K562 (cell line): Measurements from ENCODE around the gene NUDT9. TPM values are rescaled to one million over a fixed set of nuclear protein-coding genes. Genes with fewer than 3 reads are reported as not detected.

Experiments
- ADNP ChIP-seq: fragments of 200-800 bp; sonication (Bioruptor generic); IDR thresholded peaks from 2 replicates; pipeline ENCODE4 v1.6.1; 2016; ENCODE audit warnings: missing genetic modification characterization, missing compliant biosample characterization
- BCOR ChIP-seq: fragments of 450-650 bp; IDR thresholded peaks from 2 replicates; pipeline ENCODE4 v1.6.1; 2016
- BRD9 ChIP-seq: fragments of 450-650 bp; IDR thresholded peaks from 2 replicates; pipeline ENCODE4 v1.6.1; 2018; ENCODE audit warnings: low read depth; ENCODE audit not compliant: partially characterized antibody
- CXXC5 ChIP-seq: fragments of 250-450 bp; sonication (Bioruptor Pico); IDR thresholded peaks from 2 replicates; pipeline ENCODE4 v1.8.0; 2022; ENCODE audit warnings: inconsistent platforms, mild to moderate bottlenecking, moderate library complexity
- DPF2 ChIP-seq: fragments of 450-650 bp; IDR thresholded peaks from 2 replicates; pipeline ENCODE4 v1.6.1; 2016
- NFRKB ChIP-seq: fragments of 450-650 bp; IDR thresholded peaks from 2 replicates; pipeline ENCODE4 v1.6.1; 2016; ENCODE audit warnings: low read depth
- PHF8 ChIP-seq: fragments of 200-600 bp; sonication (generic); IDR thresholded peaks from 2 replicates; pipeline ENCODE4 v1.6.1; 2012; ENCODE audit warnings: mixed run types, mild to moderate bottlenecking, inconsistent platforms, low read length, moderate library complexity, borderline replicate concordance
- POLR2A ChIP-seq: fragments of 450-650 bp; conservative IDR thresholded peaks from 2 replicates; pipeline ENCODE4 v1.6.1; 2016
- POLR2B ChIP-seq: fragments of 450-650 bp; IDR thresholded peaks from 2 replicates; pipeline ENCODE4 v1.6.1; 2018; ENCODE audit warnings: low read depth; ENCODE audit not compliant: partially characterized antibody
- POLR2G ChIP-seq: fragments of 200-400 bp; formaldehyde crosslinking; IDR thresholded peaks from 2 replicates; pipeline ENCODE4 v1.6.1; 2017; ENCODE audit warnings: low read depth, mild to moderate bottlenecking, antibody characterized with exemption, low read length, moderate library complexity
- SMARCA4 ChIP-seq: fragments of 450-650 bp; IDR thresholded peaks from 2 replicates; pipeline ENCODE4 v1.6.1; 2016
- SMARCA5 ChIP-seq: fragments of 450-650 bp; IDR thresholded peaks from 2 replicates; pipeline ENCODE4 v1.6.1; 2016
- TAF7 ChIP-seq: fragments of 450-650 bp; IDR thresholded peaks from 2 replicates; pipeline ENCODE4 v1.6.1; 2016; ENCODE audit warnings: missing genetic modification characterization, missing compliant biosample characterization
- TAF9B ChIP-seq: fragments of 450-650 bp; IDR thresholded peaks from 2 replicates; pipeline ENCODE4 v1.6.1; 2018; ENCODE audit warnings: mild to moderate bottlenecking; ENCODE audit not compliant: partially characterized antibody
- TBP ChIP-seq: optimal IDR thresholded peaks from 2 replicates; pipeline ENCODE3; 2011; ENCODE audit warnings: low read depth, low read length, improper control_type of control experiment
- ZNF12 ChIP-seq: sonication (generic); formaldehyde crosslinking; IDR thresholded peaks from 2 replicates; pipeline ENCODE4 v1.4.0; 2020; ENCODE audit warnings: mild to moderate bottlenecking, missing genetic modification reagents
- polyA plus RNA-seq, 8 experiments: library from polyadenylated mRNA; depleted of rRNA in 4 of 8; stranded (reverse) in 5 of 8; unstranded in 3 of 8; fragments of >200 nt; fragmentation: Nextera tagmentation in 2 of 8; fragmentation: Illumina TruSeq in 1 of 8; extraction: Ambion mirVana in 2 of 8; extraction: Trizol in 1 of 8; gene quantifications; 2 replicates each; pipeline versions ENCODE4 v1.2.1 to v1.2.3, GENCODE V29; 2011 to 2014; ENCODE audit warnings: inconsistent platforms in 1 of 8, missing spikeins in 1 of 8
- total RNA-seq, 7 experiments: library from RNA; depleted of rRNA in 6 of 7; stranded (reverse); fragments of >200 nt in 6 of 7; fragmentation: Illumina TruSeq in 2 of 7; extraction: Trizol in 2 of 7; gene quantifications; 2 replicates each; pipeline versions ENCODE4 v1.2.1 to v1.2.3, GENCODE V29; 2011 to 2021; ENCODE audit warnings: low replicate concordance in 1 of 7
- TF ChIP-seq, protein P1 (sequence below): fragments of 450-650 bp; IDR thresholded peaks from 2 replicates; pipeline ENCODE4 v1.7.1; 2018; ENCODE audit warnings: mild to moderate bottlenecking, low read depth; ENCODE audit not compliant: partially characterized antibody
- TF ChIP-seq, protein P2 (sequence below), 2 experiments: fragments of 450-650 bp; IDR thresholded peaks; 2 replicates each; pipeline ENCODE4 v1.6.1; 2018; ENCODE audit warnings: mild to moderate bottlenecking in 2 of 2, low read depth in 1 of 2; ENCODE audit not compliant: partially characterized antibody in 2 of 2
- TF ChIP-seq, protein P3 (sequence below): sonication (generic); formaldehyde crosslinking; IDR thresholded peaks from 2 replicates; pipeline ENCODE4 v1.8.0; 2022; ENCODE audit warnings: mild to moderate bottlenecking, missing genetic modification reagents

NUDT9 gene
- total and polyA plus RNA-seq, 9 of the 15 experiments (the other 6 are each of a cell fraction or from before 2014, with no cell fraction given) = 8.5 to 20.8 (median 18.0) TPM

DNA sequence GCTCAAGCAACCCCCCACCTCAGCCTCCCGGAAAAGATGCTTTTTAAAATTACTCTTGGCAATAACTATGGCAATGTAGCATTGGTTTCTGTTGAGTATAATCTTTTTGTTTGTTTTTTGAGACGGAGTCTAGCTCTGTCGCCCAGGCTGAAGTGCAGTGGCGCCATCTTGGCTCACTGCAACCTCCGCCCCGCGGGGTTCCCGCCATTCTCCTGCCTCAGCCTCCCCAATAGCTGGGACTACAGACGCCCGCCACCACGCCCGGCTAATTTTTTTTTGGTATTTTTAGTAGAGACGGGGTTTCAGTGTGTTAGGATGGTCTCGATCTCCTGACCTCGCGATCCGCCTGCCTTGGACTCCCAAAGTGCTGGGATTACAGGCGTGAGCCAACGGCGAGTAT lies 32.3 kb upstream of the NUDT9 start (continued):
- TF ChIP-seq, protein P1, sequence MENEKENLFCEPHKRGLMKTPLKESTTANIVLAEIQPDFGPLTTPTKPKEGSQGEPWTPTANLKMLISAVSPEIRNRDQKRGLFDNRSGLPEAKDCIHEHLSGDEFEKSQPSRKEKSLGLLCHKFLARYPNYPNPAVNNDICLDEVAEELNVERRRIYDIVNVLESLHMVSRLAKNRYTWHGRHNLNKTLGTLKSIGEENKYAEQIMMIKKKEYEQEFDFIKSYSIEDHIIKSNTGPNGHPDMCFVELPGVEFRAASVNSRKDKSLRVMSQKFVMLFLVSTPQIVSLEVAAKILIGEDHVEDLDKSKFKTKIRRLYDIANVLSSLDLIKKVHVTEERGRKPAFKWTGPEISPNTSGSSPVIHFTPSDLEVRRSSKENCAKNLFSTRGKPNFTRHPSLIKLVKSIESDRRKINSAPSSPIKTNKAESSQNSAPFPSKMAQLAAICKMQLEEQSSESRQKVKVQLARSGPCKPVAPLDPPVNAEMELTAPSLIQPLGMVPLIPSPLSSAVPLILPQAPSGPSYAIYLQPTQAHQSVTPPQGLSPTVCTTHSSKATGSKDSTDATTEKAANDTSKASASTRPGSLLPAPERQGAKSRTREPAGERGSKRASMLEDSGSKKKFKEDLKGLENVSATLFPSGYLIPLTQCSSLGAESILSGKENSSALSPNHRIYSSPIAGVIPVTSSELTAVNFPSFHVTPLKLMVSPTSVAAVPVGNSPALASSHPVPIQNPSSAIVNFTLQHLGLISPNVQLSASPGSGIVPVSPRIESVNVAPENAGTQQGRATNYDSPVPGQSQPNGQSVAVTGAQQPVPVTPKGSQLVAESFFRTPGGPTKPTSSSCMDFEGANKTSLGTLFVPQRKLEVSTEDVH = peak; percentile 80
- TF ChIP-seq CXXC5 (CRISPR knock-in tag) (0 out of 2 replicates have a peak, but pooled peaks have one; percentile 19), PHF8 (peak; percentile 33; the same call in 1 of the 2 replicates), SMARCA5 (0 out of 2 replicates have a peak, but pooled peaks have one; percentile 57), SMARCA4 (peak; percentile 47; the same call in 1 of the 2 replicates), POLR2A (peak; percentile 70), ZNF12 (CRISPR knock-in tag) (0 out of 2 replicates have a peak, but pooled peaks have one; percentile 36), TAF7 (tag) (peak; percentile 91), POLR2G (peak; percentile 70), BRD9 (peak; percentile 70), POLR2B (peak; percentile 32), ADNP (tag) (peak; percentile 75; the same call in 1 of the 2 replicates), TBP (peak; percentile 43), BCOR (peak; percentile 69), TAF9B (peak; percentile 77), DPF2 (0 out of 2 replicates have a peak, but pooled peaks have one; percentile 11), NFRKB (peak; percentile 91)
- TF ChIP-seq, protein P2, sequence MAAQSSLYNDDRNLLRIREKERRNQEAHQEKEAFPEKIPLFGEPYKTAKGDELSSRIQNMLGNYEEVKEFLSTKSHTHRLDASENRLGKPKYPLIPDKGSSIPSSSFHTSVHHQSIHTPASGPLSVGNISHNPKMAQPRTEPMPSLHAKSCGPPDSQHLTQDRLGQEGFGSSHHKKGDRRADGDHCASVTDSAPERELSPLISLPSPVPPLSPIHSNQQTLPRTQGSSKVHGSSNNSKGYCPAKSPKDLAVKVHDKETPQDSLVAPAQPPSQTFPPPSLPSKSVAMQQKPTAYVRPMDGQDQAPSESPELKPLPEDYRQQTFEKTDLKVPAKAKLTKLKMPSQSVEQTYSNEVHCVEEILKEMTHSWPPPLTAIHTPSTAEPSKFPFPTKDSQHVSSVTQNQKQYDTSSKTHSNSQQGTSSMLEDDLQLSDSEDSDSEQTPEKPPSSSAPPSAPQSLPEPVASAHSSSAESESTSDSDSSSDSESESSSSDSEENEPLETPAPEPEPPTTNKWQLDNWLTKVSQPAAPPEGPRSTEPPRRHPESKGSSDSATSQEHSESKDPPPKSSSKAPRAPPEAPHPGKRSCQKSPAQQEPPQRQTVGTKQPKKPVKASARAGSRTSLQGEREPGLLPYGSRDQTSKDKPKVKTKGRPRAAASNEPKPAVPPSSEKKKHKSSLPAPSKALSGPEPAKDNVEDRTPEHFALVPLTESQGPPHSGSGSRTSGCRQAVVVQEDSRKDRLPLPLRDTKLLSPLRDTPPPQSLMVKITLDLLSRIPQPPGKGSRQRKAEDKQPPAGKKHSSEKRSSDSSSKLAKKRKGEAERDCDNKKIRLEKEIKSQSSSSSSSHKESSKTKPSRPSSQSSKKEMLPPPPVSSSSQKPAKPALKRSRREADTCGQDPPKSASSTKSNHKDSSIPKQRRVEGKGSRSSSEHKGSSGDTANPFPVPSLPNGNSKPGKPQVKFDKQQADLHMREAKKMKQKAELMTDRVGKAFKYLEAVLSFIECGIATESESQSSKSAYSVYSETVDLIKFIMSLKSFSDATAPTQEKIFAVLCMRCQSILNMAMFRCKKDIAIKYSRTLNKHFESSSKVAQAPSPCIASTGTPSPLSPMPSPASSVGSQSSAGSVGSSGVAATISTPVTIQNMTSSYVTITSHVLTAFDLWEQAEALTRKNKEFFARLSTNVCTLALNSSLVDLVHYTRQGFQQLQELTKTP (IDR thresholded peaks at IDR 0.05; ENCODE audit: low read depth in 1 of 2, partially characterized antibody in 2 of 2) = peak; percentile 20 to 24
- TF ChIP-seq, protein P3, sequence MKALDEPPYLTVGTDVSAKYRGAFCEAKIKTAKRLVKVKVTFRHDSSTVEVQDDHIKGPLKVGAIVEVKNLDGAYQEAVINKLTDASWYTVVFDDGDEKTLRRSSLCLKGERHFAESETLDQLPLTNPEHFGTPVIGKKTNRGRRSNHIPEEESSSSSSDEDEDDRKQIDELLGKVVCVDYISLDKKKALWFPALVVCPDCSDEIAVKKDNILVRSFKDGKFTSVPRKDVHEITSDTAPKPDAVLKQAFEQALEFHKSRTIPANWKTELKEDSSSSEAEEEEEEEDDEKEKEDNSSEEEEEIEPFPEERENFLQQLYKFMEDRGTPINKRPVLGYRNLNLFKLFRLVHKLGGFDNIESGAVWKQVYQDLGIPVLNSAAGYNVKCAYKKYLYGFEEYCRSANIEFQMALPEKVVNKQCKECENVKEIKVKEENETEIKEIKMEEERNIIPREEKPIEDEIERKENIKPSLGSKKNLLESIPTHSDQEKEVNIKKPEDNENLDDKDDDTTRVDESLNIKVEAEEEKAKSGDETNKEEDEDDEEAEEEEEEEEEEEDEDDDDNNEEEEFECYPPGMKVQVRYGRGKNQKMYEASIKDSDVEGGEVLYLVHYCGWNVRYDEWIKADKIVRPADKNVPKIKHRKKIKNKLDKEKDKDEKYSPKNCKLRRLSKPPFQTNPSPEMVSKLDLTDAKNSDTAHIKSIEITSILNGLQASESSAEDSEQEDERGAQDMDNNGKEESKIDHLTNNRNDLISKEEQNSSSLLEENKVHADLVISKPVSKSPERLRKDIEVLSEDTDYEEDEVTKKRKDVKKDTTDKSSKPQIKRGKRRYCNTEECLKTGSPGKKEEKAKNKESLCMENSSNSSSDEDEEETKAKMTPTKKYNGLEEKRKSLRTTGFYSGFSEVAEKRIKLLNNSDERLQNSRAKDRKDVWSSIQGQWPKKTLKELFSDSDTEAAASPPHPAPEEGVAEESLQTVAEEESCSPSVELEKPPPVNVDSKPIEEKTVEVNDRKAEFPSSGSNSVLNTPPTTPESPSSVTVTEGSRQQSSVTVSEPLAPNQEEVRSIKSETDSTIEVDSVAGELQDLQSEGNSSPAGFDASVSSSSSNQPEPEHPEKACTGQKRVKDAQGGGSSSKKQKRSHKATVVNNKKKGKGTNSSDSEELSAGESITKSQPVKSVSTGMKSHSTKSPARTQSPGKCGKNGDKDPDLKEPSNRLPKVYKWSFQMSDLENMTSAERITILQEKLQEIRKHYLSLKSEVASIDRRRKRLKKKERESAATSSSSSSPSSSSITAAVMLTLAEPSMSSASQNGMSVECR (CRISPR knock-in tag) = peak; percentile 1; the same call in 1 of the 2 replicates
